Bronchus fibroblast of lung (primary cell): ENCODE results near the gene CCDC181. TPM values are rescaled to one million over a fixed set of nuclear protein-coding genes. Genes with fewer than 3 reads are reported as not detected.

Source experiments
- total RNA-seq: library from RNA; depleted of rRNA; stranded (reverse); fragments of >200 nt; gene quantifications from 2 replicates; pipeline ENCODE4 v1.2.3, GENCODE V29; 2015

CCDC181 gene
- total RNA-seq = 1.6 and 2.9 TPM in 2 replicates

DNA sequence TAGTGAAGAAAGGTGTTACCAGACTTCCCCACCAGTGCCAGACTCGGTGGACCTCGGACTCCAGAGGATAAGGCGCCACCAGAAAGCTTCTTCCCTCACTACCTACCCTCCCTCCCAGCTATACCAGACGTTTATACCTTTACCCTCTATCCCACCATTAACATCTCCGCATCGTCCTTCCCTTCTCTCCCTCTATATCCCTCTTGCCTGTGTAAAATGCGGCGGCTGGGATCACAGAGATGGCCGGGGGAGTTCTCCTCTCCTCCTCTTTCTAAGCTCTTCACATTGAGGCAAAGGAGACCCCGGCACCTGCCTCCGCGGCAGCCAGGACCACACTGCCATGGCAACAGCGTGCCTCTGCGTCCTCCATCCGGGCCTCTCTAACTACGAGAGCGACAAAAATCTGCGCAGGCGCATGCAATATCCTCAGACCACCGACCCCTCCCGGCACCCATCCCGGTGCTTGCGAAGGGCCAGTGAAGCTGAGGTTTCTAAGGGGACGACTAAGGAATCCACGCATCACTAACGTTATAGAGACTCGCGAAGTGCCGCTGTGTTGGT, at the start of gene CCDC181:
Gene CCDC181, minus strand, starts transcription at position 394 of the 561 bp plus-strand sequence. CDS start 2,547 bp downstream, outside the sequence.

GRCh38 chr1:169367686-169368405, 59.4 kb downstream of the CCDC181 start, which contains the start of the genes BLZF1 and NME7:
TSS of gene BLZF1 (plus strand) at chr1:169368195. CDS start at chr1:169369523, 1,328 bp downstream.
TSS of gene NME7 (minus strand) at chr1:169367797. CDS start at chr1:169367710, 87 bp downstream.

Other genes starting within 250 kb of the CCDC181 start
- 32.9 and 33.6 TPM in 2 replicates for gene NME7, start 59.7 kb downstream of the CCDC181 start, total RNA-seq
- gene BLZF1, start 59.3 kb downstream of the CCDC181 start, total RNA-seq = 19.2 and 24.7 TPM in 2 replicates
- gene SLC19A2, start 58.5 kb upstream of the CCDC181 start, total RNA-seq = 8.2 and 8.7 TPM in 2 replicates
- gene F5, start 159.0 kb upstream of the CCDC181 start, total RNA-seq = not detected in 2 replicates
- not detected in 2 replicates for gene SELP, start 202.7 kb upstream of the CCDC181 start, total RNA-seq